ENCODE results near the gene PDE4D. TPM values are rescaled to one million over a fixed set of nuclear protein-coding genes. Genes with fewer than 3 reads are reported as not detected.
"Not testable (repeated sequence)": the region's sequence is repeated elsewhere in the genome, so short reads cannot be mapped to it uniquely, and the experiment has no call there.

The PDE4D gene
- total RNA-seq, 1 donor from 2014 or later = 219 TPM

DNA sequence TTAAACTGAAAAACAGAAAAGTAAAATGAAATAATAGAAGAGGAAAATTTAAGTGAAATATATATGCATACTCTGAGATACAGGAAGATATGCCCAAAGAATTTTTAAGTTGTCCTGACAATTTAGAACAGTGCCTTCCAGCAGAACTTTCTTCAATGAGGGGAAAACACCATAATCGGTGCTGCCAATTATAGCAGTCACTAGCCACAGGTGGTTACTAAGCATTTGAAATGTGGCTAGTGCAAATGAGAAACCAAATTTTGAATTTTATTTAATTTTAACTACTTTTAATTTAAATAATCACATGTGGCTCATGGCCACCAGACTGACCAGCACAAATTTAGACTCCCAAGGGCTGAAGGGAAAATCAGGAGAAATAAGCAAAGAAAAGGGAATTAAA, 900.1 kb downstream of the PDE4D start:
- no peak for DNase-seq

DNA sequence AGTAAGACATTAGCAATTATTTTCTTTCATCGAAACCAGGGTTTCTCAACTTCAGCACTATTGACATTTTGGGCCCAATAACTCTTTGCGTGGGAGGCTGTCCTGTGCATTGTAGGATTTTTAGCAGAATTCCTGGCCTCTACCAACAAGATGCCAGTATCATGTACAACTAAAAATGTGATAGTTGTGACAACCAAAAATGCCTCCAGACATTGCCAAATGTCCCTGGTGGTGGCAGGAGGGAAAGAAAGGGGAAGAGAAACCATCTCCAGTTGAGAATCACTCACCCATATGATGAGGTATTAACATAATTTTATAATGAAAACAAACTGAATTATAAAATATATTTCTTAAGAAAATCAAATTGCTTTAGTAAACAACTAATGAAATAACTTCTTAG, 904.6 kb downstream of the PDE4D start:
- DNase-seq = no peak

GRCh38 chr5:58987193-58987592, 906.3 kb downstream of the PDE4D start:
- DNase-seq = no peak

- no peak for DNase-seq
These were observed 907.2 kb downstream of the PDE4D start for GRCh38 chr5:58986281-58986680.

DNA sequence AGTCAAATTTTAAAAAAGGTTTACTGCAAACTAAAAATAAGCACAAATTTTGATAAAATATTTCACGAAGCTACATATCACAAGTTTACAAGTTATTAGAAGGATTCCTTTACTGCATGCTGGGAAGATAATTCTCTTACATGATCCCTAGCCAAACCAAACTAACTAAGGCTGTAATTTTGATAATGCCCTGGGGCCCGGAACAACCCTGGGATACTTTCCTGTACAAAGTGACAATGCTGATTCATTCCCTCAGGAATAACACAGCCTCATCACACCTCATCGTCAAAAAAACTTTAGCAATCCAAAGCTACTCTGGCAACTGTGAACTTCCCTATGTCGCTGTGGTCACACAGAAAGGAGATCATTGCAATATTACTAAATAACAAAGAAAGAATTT, 907.8 kb downstream of the PDE4D start:
- no peak for DNase-seq

DNA sequence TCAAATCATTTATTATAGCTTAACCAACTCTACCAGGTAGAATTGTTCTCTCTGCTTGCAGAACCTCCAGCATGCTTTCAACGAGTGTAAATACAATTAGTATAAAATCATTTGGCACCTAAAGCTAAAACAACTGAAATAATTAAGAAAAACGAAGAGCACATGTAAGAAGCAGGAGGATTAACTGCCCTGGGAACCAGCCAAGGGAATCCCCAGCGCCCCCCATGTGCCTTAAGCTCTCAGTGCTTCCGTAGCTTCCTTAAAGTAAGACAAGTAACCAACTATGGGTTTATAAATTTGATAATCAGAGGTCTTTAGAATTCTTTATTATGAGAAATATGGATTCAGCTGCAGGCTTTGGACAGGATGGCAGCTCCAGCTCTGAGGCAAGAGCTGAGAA, 908.2 kb downstream of the PDE4D start:
- no peak for DNase-seq

DNA sequence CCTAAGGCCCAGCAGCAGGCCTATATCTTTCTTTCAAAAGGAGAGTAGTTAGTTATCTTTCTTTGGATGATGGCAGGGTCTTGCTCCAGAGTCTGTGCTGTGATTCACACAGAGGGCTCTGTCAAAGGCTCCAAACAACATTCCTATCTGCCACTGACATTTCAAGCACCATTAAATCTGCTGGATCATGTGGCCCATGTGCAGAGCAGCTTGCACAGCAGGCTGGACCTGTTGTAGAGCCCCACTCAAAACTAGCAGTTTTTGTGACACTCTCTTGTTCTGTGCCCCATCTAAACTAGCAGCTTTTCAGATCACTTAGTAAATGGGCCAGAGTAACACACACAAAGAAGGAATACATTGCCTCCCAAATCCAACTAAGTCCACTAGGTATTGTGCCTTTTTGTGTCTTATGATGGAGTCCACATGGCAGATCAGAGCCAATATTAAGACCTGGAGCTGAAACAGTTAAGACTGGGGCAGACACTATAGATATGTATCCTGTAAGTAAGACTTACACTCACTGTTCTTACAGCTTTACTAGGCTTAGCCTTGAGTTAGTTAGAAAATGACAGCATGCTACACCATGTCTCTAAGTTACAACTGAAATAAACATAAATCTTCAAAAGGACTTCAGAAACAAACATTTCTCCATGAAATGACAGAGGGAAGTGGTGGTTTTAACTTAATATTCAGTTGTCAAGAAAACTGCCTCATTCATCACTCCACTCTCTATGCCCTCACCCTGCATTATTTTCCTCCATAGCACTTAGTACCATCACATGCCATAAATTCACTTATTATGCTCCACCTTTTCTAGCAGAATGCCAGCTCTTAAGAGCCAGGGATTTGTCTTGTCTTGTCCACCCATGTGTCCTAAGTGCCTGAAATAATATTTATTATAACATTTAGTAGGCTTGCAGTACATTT, 909.7 kb downstream of the PDE4D start:
- no peak for DNase-seq

GRCh38 chr5:58980890-58981289, 912.6 kb downstream of the PDE4D start:
- DNase-seq = no peak

- DNase-seq = no peak
These were observed 914.4 kb downstream of the PDE4D start for GRCh38 chr5:58979090-58979489.

DNA sequence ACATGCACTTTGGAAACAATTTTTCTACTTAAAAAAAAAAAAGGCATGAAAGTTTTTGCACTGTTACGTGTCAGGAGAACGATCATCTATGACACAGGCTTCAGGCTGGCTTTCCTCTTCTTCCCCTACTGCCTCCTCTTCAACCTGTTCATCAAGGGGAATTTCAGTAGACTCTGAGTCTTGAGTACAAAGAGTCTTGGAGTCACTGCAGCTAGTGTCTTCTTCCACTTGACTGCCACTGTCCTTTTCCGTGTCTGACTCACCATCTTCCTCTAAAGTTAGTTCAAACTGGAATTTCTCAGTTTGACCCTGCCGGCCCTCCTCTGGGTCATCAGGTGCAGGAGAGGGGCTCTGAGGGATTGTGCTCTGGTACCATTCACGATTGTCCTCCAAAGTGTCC, 918.9 kb downstream of the PDE4D start:
- DNase-seq = no peak

GRCh38 chr5:58974083-58974482, 919.4 kb downstream of the PDE4D start:
- no peak for DNase-seq

DNA sequence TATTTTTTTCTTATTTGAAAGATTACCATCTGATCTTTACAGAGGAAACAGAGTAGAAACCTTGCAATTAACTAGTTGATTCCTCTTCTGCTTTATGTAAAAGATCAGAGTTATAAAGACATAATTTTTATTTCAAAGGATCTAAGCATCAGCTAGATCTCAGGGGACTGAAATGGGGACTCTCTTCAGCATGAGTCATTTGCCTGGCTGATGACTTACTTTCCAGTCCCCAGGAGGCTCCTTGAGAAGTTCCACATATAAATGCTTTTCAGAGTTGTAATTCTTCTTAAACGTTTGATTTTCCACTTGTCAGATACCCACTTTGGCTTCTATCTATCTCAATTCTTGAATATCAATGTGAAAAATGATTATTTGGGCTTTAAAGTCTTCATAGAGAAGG, 921.2 kb downstream of the PDE4D start:
- no peak for DNase-seq

DNA sequence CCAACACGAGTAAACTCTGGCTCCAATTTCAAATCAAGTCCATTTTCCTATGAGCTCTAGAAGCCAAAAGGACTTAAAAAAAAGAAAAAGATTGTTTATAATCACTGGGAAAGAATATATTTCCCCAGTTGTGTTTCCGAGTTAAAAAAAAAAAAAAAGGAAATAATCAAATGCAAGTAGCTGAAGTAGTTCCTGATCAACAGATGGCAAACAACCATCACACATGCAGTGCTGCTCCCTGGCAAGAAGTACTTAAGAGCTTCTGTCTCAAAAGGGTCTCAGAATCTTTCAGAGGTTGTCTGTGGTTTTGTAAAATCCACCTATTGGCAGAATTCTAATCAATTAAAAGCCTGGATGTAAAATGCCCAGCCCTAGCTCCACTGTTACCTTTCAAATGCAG, 922.8 kb downstream of the PDE4D start:
- DNase-seq = no peak

- no peak for DNase-seq
These were observed 923.7 kb downstream of the PDE4D start for GRCh38 chr5:58969795-58970194.

DNA sequence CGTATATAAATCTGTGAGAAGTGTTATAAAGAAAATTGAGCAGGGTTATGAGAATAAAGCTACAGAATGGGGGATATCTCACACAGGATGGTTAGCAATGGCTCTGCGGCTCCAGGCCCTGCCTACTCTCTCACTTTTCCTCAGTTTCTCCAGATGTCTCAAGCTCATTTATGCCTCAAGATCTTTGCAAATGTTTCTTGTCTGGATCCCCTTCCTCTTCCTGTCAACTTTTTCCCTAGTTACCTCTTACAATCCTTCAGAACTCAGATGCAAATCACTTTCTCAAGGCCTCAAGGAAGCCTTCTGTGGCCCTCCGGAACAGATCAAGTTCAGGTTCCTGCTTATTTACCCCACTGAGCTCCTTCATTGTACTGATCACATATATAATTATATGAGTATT, 924.3 kb downstream of the PDE4D start:
- no peak for DNase-seq

DNA sequence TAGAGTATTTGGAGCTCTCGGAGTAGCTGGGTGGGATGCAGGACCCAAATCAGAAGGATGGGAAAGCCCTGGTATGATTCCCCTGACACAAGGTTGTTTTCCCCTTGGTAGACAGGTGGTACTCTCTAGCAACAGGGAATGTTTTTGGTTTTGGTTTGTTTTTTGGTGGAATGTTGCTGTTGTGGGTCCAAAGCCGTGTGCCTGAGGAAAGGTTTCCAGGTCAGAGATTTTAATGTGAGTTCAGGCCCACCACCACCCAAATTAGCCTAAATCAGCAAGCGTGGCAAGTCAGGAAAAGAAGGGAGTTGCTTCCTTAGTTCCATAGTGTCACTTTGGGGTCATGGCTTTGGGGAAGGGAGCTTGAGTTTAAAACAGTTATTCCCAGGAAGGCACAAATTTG, 925.2 kb downstream of the PDE4D start:
- no peak for DNase-seq

DNA sequence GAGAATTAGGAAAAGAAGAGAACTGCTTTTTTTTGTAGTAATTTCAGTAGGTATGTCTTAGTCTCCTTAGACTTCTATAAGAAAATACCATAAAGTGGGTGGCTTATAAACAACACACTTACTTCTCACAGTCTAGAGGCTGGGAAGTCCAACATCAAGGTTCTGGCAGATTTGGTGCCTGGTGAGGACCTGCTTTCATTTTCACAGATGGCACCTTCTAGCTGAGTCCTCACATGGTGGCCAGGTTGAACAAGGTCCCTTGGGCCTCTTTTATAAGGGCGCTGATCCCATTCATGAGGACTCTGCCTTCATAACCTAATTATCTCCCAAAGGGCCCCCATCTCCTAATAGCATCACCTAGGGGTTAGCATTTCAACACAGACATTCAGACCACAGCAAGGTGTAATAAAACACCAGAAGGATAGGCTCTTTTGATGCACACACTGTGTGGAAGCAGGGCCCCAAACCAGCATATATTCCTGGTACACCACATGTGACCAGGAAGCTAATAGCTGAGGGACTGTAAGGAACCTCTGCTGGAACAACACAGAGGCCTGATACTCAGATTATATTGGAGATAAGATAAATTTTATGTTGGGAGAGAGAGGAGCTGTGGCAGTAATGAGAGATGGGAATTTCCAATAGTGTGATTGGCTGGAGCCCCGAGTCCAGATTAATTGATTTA, 925.8 kb downstream of the PDE4D start:
- no peak for DNase-seq

DNA sequence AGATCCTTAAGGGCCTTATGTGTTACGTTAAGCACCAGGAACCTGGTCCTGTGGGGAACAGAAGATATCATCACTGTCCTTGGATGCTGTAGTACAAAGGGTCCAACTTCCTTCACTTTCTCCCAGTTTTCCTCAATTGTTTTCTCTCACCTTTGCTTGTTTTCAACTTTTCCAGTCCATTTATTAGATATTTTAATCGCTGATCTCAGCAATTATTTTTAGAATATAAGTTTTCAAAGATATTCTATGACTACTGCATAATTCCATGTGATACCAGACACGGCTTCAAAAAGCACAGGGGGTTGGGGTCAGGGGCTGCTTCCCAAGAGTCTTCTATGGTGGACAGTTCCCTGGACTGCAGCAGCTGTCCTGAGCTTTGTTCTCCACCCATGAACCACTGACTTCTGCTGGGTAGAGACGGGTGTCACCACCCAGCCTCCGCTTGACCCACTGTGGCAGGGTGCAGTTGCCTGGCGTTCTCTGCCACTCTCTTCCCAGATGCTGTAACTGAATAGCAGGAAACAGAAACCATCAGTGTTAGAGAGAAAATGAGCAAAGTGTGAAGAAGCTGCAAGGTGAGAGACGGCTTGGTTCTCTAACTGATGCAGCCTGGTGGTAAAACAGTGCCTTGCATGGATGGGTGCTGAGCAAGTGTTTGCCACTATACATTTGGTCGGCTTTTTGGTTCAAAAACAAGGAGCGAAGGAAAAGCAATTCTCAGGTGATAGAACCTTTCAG, 927.7 kb downstream of the PDE4D start:
- DNase-seq = no peak

DNA sequence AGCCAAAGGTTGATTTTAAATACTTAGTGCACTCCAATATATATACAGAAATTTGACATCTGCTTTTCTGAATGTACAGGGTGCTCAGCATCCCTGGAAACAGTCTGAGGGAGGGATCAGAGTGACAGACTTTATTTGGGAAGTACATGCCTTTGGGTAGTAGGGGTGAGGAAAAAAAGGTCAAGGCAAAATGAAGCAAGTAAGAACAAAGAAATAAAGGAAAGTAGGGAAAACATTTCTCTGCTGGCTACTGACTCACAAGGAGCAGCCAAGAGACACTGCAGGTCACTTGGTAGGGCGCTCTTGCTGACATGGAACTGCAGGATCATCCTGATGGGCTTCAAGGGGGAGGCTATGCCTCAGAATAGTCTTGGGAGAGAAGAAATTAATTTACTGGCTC, 929.7 kb downstream of the PDE4D start:
- DNase-seq = no peak

GRCh38 chr5:58963361-58963760, 930.2 kb downstream of the PDE4D start:
- no peak for DNase-seq

DNA sequence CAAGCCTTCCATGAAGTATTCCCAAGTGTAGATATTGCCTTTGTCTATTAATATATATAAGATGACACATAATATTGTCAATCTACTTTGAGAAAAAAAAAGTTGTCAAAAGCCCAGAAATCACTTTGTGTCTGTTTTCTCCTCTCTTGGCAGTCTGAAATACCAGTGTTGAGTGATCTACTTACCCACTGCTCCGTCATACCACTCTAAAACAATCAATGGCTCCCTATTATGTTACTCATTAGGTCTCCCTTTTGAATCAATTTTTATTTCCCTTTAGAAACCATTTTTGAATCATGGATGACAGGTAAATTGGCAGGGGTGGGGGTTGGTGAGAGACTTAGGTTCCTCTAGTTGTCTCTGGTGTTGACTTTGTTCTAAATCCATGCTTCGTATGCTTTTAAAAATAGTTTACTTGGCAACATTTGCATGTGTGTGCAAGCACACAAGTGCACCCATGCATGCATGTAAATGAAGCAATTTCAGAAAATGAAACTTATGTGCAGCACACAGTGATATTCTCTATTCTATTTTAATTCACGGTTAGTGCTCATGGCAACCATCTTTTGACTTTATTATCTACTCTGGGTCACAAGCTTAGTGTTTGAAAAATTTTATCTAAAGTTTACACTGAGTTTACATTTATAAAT, 931.8 kb downstream of the PDE4D start:
- DNase-seq = no peak

DNA sequence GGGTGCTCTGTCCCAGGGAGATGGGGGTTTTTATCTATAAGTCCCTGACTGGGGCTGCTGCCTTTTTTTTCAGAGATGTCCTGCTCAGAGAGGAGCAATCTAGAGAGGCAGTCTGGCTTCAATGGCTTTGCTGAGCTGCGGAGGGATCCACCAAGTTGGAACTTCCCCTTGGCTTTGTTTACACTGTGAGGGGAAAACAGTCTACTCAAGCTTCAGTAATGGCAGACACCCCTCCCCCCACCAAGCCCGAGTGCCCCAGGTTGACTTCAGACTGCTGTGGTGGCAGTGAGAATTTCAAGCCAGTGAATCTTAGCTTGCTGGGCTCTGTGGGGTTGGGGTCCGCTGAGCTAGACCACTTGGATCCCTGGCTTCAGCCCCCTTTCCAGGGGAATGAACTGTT, 934.8 kb downstream of the PDE4D start:
- DNase-seq = no peak

GRCh38 chr5:58953218-58953617, 940.3 kb downstream of the PDE4D start:
- DNase-seq = not testable (repeated sequence)

Data from occipital lobe (tissue), 2 donors.